ENCODE results near the gene AK1.
"Not testable (repeated sequence)": the region's sequence is repeated elsewhere in the genome, so short reads cannot be mapped to it uniquely, and the experiment has no call there.

AK1 gene

DNA sequence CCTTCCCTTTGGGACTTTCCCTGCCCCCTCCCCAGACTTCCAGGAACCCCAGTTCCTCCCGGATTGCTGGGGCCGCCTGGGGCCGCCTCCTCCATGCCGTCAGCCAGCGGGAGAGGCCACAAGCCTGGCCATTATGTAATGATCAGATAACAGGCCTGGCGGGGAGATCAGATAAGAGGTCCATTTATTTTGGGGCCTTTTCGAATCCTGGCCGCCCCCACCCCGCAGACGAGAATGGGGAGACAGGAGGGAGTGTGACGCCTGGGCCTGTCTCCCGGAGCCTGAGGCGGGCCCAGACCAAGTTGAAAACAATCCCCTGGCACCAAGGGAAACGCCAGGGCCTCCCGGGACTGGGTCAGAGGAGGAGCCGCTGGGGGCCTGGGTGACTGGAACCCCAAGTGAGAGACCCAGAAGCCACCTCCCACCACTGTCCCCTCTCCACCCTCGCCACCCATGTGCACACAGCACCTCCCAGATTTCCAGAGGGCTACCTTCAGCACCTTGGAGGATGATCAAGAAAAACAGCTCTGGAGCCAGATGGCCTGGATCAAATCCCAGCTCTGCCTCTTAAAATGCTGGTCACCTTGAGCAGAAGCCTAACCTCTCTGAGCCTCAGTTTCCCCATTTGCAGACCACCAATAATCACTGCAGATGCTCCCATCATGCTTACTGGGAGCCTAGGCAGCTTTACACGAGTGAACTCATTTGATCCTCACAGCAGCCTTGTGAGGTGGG, 30.9 kb downstream of the AK1 start:
- DNase-seq: no peak

DNA sequence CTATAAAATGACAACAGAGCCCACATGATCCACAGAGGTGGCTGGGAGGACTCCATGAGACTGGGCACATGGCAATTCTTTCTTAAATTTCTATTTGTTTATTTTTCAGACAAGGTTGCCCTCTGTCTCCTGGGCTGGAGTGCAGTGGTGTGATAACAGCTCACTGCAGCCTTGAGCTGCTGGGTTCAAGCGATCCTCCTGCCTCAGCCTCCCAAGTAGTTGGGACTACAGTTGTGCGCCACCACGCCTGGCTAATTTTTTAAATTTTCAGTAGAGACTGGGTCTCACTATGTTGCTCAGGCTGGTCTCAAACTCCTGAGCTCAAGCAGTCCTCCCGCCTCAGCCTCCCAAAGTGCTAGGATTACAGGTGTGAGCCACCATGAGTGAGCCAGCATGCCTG, 31.9 kb downstream of the AK1 start:
- DNase-seq: not testable (repeated sequence)

DNA sequence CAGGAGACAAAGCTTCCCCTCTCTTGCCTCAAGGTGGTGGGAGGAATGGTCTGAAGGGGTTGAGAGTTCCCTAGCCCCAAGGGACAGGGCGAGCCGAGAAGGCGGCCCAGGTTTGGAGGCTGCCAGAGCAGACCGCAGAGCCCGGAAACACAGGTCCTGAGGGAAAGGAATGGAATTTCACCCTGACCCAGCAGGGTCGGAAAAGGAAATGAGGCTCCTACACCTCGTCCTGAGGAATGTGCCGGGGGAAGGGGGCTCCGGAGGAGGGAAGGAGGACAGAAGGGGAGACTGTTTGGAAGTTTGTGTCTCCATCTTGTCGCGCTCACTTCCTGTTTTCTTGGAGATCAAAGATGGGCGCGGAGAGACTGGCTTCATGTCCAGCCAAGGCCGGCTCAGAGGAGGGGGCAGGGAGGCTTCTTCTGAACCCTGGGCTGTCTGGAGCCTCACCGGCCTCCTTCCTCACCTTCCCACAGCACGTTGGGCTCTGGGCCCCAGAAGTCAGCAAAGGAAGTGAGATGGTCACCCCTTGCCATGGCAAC, 32.6 kb downstream of the AK1 start:
- no peak for DNase-seq

DNA sequence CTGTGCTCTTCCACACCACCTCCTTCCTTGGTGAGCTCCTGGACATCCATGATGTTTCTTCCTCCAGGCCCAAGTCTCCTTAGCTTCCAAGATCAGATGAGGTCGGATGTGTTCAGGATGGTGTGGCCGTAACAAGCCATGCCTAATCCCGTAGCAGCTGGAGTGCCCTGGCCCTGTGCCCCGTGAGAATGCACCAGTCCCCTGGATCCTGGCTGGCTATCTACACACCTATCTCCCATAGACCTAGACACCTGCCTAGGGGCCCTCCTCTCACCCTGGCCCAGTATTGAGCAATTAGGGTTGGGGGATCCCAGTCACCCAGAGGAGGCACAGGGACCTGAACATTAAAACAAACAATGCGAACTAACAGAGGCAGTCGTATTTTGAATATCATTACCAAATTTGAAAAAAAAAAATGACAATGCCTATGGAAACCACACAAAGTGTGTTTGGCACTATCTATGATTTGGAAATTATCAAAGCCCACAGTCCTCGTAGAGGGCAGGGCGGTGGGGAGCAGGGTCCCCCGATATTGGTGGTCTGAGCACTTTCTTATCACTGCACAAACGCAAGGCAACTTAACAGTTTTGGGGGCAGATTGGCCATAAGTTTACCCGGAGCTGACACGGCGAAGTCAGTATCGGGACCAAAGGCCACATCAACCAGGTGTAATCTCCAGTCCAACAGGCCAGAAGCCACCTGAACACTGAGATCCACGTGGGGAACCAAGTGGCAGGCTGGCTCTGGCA, 36.2 kb downstream of the AK1 start:
- DNase-seq: no peak

DNA sequence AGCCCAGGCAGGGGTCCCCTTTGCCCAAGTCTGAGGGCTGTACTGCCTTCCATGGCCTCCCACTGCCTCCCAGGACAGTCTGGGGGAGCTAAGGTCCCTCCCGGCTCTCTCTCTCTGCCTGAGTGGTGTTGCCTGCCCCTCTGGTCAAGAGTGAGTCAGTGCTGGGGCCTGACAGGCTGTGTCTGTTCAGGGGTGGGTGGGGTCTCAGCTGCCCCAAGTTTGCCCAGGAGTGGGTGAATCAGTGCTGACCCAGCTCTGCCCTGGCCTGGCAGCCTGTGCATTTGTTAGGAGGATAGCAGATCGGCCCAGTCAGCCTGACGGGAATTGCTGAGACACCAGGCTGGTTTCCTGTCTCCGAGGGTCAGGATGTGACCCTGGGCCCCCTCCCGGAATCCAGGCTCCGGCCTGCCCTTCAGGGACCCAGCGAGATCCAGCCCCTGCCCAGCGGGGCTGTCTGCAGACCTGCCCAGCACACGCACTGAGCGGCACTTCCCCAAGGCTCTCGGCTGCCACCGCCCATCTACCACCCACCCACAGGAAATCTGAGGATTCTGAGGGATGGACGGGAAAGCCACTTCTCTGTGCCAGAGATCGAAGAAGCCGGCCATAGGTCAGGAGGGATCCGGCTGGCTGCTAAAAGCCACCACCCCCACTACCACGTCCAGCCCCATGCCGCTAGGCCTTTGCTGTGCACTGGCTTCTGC, 38.9 kb downstream of the AK1 start:
- no peak for DNase-seq

DNA sequence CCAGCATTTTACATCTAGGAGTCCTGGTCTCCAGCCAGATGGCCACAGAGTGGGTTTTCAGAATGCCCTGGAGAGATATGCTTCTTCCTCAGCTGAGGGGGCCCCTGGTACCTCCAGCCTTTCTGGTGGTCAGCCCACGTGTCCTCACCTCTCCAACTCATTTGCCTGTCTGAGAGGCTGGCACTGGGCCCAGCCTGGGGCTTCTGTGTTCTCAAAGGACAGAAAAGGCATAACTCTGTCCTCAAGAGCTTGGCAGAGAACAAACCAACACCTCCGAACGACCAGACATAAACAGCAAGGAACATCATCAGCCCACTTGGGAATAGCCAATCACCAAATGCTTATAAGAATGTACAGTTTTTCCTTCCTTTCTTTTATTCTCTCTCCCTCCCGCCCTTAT, 40.1 kb downstream of the AK1 start:
- DNase-seq: no peak

DNA sequence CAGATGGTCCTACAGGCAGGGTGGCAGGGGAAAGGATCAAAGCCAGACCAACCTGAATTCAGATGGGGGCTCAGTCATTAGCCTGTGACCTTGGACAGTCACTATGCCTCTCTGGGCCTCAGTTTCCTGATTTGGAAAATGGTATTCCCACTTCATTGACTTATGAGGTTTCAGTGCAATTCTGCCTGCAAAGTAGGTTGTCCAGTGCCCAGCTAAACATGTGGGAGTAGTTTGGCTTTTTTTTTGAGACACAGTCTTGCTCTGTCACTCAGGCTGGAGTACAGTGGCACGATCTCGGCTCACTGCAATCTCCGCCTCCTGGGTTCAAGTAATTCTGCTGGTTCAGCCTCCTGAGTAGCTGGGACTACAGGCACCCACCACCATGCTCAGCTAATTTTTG, 40.9 kb downstream of the AK1 start:
- DNase-seq: not testable (repeated sequence)

DNA sequence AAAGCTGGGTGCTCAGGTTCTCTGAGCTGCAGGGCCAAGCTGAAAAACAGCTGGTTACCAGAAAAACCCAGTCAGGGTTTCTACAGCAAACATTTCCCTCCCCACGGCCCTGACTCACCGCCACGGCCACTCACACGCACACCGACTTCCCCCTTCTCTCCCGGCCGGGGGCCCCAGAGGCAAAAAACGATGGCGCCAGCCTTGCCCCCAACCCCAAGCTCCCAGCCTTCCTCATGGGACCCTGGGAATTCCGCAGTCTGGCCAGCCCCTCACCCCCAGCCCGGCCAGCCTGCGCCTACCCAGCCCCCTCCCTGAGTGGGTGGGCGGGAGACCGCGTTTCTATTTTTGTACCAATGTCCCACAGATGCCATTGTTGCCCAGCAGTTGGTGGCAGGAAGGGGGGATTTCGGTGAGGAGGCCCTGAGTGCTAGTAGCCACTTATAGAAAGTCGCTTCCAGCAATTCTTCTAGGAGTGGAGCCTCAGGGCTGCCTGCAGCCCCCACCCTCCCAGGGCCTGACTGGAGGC, 41.4 kb downstream of the AK1 start:
- no peak for DNase-seq

DNA sequence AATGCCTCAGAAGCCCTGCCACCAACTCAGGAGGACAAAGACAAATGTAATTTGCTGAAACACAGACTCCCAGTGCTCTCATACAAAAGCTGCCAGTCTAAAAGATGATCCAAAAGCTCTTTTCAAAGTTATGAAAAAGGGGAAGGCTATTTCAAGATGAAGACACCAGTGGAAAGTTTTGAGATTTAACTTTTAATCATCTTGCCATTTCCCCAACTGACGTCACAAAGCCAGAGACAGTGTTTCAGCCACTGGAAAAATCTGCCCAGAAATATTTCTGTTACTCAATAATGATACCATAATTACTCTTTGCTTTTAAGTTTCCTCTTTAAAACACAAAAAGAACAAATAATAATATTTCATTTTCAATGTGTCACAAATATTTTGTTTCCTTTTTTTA, 43.9 kb downstream of the AK1 start:
- DNase-seq: no peak

DNA sequence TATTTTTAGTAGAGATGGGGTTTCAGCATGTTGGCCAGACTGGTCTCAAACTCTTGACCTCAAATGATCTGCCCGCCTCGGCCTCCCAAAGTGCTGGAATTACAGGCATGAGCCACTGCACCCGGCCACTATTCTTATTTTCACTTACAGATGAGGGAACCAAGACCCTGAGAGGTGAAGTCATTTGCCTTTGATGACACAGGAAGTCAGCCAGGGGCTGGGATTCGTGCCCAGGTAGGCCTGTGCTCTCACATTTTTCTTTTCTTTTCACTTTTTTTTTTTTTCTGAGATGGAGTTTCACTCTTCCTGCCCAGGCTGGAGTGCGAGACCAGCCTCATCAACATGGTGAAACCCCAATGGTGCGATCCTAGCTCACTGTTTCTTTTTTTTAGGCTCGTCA, 45.2 kb downstream of the AK1 start:
- no peak for DNase-seq

DNA sequence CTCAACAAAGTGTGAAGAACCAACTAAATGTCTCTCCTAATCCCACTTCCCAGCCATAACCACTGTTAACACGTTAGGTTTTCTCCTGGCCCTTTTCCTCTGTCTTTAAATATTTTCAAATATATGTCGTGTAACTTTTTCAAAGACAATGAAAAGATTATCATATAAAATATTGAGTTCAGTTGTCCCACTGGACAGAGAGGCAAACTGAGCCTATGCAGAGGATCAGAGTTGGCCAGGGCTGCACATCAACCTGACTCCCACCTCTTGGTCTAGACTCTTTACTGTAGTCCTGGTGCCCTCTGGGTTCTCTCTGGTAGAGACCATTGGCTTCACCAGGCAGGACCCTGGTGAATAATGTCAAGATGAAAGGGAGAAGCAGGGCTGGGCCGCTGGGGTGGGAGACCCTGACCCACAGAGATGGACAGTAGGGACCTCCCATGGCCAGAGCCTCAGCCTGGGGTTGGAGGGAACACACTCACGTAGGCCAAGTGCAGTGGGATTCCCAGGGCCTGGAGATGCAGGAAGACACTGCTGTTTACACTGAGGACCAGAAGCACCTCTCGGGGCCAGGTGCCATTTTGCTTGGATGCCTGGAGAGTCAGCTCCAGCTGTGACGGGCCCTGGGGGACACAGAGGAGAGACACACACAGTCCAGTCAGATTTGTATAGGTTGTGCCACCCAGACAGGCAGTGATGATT, 48.1 kb downstream of the AK1 start:
- DNase-seq: no peak

DNA sequence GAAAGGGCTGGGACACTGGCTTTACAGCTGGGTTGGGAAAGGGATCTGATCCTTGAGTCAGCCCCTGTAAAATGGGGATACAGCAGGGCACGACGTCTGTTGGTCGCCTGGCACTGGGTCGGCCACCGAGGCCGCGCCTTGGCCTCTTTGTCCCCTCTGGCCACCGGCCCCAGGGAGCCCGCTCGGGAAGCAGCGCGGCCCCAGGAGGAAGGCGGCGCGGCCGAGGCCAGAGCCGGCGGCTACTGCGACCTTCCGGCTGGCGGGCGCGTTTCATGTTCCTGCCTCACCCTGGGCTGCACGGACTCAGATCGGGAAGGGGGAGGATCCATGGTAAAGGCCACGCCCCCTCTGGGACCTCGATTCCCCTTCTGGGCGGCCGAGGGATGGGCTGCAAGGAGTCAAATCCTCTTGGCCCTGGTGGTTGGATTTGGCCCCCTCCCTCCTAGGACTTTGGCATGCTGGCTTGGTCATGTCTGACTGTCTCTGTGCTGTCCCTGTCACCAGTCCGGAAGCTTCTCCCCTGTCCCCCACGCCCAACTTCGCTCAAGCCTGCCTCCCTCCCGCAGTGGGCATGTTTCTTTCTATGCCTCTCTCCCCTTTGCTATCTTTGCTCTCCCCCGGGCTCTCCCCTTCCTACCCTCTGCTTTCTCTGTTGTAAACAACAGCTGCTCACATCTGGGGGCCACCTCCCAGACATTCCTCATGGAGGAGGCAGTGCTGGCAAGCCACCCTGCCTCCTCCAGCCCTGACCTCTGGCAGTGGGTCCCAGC, 49.0 kb downstream of the AK1 start:
- DNase-seq: no peak

DNA sequence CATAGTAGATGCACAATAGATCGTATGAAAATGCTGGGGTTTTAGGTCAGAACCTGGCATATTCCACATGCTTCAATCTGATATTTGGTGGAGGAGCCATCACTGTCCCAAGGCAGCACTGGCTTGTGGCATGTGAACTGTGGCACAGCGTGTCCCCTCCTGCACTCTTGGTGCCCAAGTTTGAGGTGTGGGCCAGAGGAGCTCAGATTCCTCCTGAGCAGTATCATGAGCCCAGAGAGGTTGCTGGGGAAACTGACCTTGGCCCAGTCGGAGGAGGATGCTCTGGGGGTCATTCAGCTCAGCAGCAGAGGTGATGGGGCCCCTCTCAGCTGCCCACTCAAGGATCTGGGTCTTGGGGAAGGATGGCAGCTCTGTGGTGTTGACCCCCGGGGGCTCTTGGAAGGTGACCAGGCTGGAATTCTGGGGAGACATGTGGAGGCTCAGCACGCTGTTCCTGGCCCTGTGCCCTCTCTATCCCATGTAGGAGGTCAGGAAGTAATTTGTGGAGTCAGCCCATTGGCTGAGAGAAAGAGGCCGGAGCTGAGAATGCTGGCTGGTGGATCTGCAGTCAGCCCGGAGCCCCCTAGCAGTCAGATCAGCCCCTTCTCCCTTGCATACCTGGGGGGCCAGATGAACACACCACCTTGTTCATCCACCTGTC, 51.1 kb downstream of the AK1 start:
- DNase-seq: no peak

DNA sequence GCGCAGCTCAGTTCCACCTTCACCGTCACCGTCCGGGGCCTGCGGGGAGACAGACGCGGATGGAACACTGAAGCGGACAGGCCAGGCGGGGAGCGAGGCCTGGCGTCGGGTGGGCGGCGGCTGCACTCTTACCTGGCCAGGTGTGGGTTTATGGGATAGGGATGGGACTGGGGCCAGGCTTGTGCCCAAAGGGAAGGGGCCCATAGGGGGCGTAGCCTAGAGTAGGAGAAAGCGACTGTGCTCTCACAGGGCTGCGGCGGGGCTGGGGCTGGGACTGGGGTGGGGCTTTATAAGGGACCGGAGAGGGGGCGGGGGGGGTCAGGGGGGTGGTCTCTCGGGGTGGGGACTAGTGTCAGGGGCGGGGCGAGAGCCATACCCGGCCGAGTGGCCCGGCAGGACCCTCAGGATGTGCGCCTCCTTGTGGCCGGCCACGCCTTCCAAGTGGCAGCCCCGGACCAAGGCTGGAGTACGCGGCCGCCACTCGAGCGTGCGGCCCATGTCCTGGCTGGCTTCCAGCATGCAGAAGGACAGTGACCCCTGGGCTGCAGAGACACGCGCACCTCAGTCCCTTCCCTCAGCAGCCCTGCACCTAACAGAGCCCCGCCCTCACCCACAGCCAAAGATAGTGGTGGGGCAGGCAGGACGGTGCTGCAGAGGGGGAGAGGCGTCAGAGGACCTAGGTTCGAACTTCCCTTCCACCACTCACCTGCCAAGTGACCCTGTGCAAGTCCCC, 52.0 kb downstream of the AK1 start:
- peak in 1 of 2 experiments; percentile 6 for DNase-seq

DNA sequence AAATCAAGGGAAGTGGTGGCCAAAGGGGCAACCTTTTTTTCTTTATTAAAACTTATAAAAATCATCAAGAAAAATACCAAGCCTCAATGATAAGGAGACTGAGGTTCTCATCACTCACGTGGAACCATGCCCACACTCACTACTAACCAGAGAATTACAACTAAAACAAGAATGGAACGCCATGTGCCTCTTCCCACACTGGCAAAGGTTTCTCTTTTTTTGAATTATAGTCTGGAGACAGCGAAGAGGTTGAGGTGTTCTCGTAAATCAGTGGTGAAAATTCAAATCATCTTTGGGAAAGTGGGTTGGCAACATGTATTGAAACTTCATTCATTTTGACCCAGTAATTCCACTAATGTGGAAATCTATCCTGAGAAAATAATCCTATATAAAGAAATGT, 55.4 kb downstream of the AK1 start:
- DNase-seq: no peak

DNA sequence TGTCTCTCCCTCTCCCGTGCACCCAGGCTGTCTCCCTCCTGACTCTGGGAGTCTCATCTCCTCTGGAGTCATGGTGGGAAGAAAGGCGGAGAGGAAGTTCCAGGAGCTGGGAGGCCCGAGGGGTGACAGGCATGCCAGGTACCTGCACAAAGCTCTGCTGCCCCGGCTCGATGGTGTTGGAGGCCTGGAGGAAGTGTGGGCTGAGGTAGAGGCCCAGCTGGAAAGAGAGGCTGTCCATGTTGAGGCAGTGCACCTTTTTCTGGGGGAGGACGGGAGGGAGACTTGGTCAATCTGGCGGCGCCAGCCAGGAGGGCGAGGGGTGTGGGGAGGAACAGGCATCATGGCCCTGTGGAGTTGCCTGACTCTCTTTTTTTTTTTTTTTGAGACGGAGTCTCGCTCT, 58.9 kb downstream of the AK1 start:
- DNase-seq: no peak

DNA sequence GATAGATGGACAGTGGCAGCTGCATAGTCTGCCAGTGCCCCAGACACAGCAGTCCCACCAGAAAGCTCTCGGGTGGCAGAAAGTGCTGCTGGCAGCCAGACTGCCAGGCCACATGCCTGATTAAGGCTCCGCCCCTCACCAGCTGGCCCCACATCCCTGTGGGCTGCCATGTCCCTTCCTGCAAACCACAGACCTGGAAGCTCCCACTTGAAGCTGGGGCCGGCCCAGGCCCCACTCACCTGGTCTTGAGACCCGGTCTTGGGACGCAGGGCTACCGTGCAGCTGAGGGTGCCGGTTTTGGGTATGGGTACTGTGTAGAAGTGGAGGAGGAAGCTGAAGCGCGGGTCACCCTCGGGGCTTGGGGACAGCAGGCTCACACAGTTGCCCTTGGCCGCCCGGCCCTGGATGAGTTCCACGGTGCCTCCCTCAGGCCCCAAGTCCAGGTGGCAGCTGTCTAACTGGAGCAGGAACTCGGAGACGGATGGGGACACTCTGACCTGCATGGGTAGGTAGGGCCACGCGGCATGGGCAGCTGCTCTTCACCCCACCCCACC, 59.5 kb downstream of the AK1 start:
- peak in 1 of 2 experiments; percentile 29 for DNase-seq

DNA sequence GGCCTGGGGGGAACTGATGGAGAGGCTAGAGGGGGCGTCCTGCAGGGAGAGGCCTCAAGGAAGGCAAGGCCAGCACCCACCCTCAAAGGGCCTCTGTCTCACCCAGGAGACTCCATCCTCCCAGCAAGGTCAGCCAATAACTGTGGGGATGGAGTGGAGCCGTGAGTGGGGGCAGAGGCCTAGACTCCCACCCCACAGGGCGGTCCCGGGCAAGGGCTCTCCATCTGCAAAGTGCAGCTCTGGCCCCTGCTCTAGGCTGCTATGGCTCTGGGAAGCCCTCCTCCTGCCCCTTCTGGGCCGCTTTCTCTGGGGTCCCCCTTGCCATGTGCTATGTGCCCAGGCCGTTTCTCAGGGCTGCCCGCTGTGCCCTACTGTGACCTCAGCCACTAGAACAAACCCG, 60.7 kb downstream of the AK1 start:
- DNase-seq: no peak
